Ishikawa (cell line): ENCODE measurements around the gene GRAMD1B.

Experiments used
- CEBPB ChIP-seq: IDR thresholded peaks from 2 replicates; pipeline ENCODE4 v1.6.1; 2012
- CREB1 ChIP-seq: IDR thresholded peaks from 2 replicates; pipeline ENCODE4 v1.6.1; 2012; ENCODE audit warnings: low read depth
- EGR1 ChIP-seq: IDR thresholded peaks from 2 replicates; pipeline ENCODE4 v1.6.1; 2012
- EP300 ChIP-seq: IDR thresholded peaks from 2 replicates; pipeline ENCODE4 v1.6.1; 2012; ENCODE audit warnings: borderline replicate concordance
- FOXM1 ChIP-seq: IDR thresholded peaks from 2 replicates; pipeline ENCODE4 v1.6.1; 2012; ENCODE audit warnings: low read depth, borderline replicate concordance
- NFIC ChIP-seq: IDR thresholded peaks from 2 replicates; pipeline ENCODE4 v1.6.1; 2012
- RAD21 ChIP-seq: IDR thresholded peaks from 2 replicates; pipeline ENCODE4 v1.6.1; 2012; ENCODE audit warnings: low read depth
- TAF1 ChIP-seq: IDR thresholded peaks from 2 replicates; pipeline ENCODE4 v1.6.1; 2012; ENCODE audit warnings: low read depth, mild to moderate bottlenecking
- TCF12 ChIP-seq: IDR thresholded peaks from 2 replicates; pipeline ENCODE4 v1.6.1; 2012; ENCODE audit warnings: low read depth
- TEAD4 ChIP-seq: IDR thresholded peaks from 2 replicates; pipeline ENCODE4 v1.6.1; 2012
- YY1 ChIP-seq: IDR thresholded peaks from 2 replicates; pipeline ENCODE4 v1.6.1; 2012; ENCODE audit warnings: low read depth
- ZBTB7A ChIP-seq: IDR thresholded peaks from 2 replicates; pipeline ENCODE4 v1.6.1; 2012; ENCODE audit warnings: low read depth
- TF ChIP-seq, protein P1 (sequence below): IDR thresholded peaks from 2 replicates; pipeline ENCODE4 v1.6.1; 2012
- TF ChIP-seq, protein P2 (sequence below): IDR thresholded peaks from 2 replicates; pipeline ENCODE4 v1.6.1; 2012
- TF ChIP-seq, protein P3 (sequence below): IDR thresholded peaks from 2 replicates; pipeline ENCODE4 v1.6.1; 2012; ENCODE audit warnings: low read depth, mild to moderate bottlenecking

Gene GRAMD1B

GRCh38 chr11:123478352-123478987 is 48.4 kb downstream of the GRAMD1B start:
- TF ChIP-seq FOXM1 (no peak), RAD21 (peak; percentile 72), NFIC (no peak)

GRCh38 chr11:123479048-123479837 is 49.2 kb downstream of the GRAMD1B start:
- no peak for TF ChIP-seq RAD21
- TF ChIP-seq CEBPB = no peak
- TF ChIP-seq, protein P1, sequence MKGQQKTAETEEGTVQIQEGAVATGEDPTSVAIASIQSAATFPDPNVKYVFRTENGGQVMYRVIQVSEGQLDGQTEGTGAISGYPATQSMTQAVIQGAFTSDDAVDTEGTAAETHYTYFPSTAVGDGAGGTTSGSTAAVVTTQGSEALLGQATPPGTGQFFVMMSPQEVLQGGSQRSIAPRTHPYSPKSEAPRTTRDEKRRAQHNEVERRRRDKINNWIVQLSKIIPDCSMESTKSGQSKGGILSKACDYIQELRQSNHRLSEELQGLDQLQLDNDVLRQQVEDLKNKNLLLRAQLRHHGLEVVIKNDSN = no peak
- TF ChIP-seq YY1 = no peak
- no peak for TF ChIP-seq EP300
- no peak for TF ChIP-seq TEAD4
- no peak for TF ChIP-seq TCF12
- TF ChIP-seq ZBTB7A = no peak
- TF ChIP-seq, protein P2, sequence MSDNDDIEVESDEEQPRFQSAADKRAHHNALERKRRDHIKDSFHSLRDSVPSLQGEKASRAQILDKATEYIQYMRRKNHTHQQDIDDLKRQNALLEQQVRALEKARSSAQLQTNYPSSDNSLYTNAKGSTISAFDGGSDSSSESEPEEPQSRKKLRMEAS = no peak
- TF ChIP-seq CREB1 = no peak
- no peak for TF ChIP-seq NFIC
- TF ChIP-seq TAF1 = no peak
- TF ChIP-seq FOXM1 = no peak
- TF ChIP-seq, protein P3, sequence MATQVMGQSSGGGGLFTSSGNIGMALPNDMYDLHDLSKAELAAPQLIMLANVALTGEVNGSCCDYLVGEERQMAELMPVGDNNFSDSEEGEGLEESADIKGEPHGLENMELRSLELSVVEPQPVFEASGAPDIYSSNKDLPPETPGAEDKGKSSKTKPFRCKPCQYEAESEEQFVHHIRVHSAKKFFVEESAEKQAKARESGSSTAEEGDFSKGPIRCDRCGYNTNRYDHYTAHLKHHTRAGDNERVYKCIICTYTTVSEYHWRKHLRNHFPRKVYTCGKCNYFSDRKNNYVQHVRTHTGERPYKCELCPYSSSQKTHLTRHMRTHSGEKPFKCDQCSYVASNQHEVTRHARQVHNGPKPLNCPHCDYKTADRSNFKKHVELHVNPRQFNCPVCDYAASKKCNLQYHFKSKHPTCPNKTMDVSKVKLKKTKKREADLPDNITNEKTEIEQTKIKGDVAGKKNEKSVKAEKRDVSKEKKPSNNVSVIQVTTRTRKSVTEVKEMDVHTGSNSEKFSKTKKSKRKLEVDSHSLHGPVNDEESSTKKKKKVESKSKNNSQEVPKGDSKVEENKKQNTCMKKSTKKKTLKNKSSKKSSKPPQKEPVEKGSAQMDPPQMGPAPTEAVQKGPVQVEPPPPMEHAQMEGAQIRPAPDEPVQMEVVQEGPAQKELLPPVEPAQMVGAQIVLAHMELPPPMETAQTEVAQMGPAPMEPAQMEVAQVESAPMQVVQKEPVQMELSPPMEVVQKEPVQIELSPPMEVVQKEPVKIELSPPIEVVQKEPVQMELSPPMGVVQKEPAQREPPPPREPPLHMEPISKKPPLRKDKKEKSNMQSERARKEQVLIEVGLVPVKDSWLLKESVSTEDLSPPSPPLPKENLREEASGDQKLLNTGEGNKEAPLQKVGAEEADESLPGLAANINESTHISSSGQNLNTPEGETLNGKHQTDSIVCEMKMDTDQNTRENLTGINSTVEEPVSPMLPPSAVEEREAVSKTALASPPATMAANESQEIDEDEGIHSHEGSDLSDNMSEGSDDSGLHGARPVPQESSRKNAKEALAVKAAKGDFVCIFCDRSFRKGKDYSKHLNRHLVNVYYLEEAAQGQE = no peak
- TF ChIP-seq EGR1 = no peak

- TF ChIP-seq ZBTB7A (no peak), YY1 (no peak), TCF12 (no peak), EP300 (no peak), EGR1 (no peak), TAF1 (no peak), CEBPB (no peak), TEAD4 (no peak), CREB1 (no peak), FOXM1 (no peak), RAD21 (no peak)
- TF ChIP-seq, protein P1 = no peak
- TF ChIP-seq, protein P3 = no peak
Measured at GRCh38 chr11:123480290-123480815, 50.3 kb downstream of the GRAMD1B start.

- no peak for TF ChIP-seq RAD21
Measured at GRCh38 chr11:123480882-123481281, 50.8 kb downstream of the GRAMD1B start.

DNA sequence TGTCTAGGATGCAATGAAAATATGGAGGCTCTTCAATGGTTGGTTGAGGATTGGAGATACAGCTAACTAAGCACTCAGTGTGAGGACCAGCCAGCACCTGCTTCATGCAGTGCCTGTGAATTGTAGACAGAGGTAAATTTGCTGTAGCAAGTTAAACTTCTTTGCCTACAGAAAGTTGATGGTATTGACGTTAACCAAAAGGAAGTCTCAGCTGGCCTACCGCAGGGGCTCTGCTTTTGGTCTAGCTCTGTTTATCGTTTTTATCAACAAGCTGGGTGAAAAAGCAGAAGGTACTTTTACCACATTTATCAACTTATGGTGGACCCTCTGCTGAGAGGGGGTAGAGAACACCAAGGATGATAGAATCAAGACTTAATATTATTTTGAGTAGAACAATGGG is 51.6 kb downstream of the GRAMD1B start:
- no peak for TF ChIP-seq TCF12
- no peak for TF ChIP-seq FOXM1
- TF ChIP-seq, protein P1 = no peak
- TF ChIP-seq NFIC = no peak
- TF ChIP-seq CREB1 = no peak
- TF ChIP-seq, protein P2 = no peak
- TF ChIP-seq RAD21 = no peak
- TF ChIP-seq ZBTB7A = no peak
- TF ChIP-seq YY1 = no peak
- no peak for TF ChIP-seq TAF1
- TF ChIP-seq EGR1 = no peak
- no peak for TF ChIP-seq EP300
- TF ChIP-seq CEBPB = no peak
- no peak for TF ChIP-seq TEAD4
- TF ChIP-seq, protein P3 = no peak
